SK-N-SH (cell line): Measurements from ENCODE around the gene PTPN4. TPM values are rescaled to one million over a fixed set of nuclear protein-coding genes. Genes with fewer than 3 reads are reported as not detected.

ENCODE experiments used
- CTCF ChIA-PET: fragments of 300-600, 350-600 bp; formaldehyde crosslinking; extraction: SDS; loops from one replicate; lab custom pipeline; 2021; lab: Yijun Ruan, JAX
- POLR2A ChIA-PET: fragments of 350-600 bp; sonication (Branson Sonifier 250); formaldehyde crosslinking; extraction: SDS; loops from one replicate; lab custom pipeline; 2020; ENCODE audit warnings: antibody characterized with exemption, inconsistent platforms; lab: Yijun Ruan, JAX
- DNase-seq: peaks from one replicate; pipeline ENCODE4 v3.0.0; 2012
- H2AFZ ChIP-seq: fragments of 200-600 bp; sonication (generic); 2 replicates; pipeline ENCODE4 v1.8.1; 2016; ENCODE audit warnings: antibody characterized with exemption, mild to moderate bottlenecking, low read depth
- H3F3A ChIP-seq: fragments of 200-600 bp; sonication (generic); replicated peaks from 2 replicates; pipeline ENCODE3; 2016; ENCODE audit warnings: antibody characterized with exemption, mild to moderate bottlenecking; ENCODE audit not compliant: insufficient read depth
- H3K27ac ChIP-seq, 2 experiments: fragments of 200-500 bp in 1 of 2; fragments of 200-600 bp in 1 of 2; sonication (Bioruptor generic) in 1 of 2; sonication (generic), shearing (Covaris generic) in 1 of 2; 2 replicates each; pipeline versions ENCODE4 v1.5.1 to v1.6.1; 2014 to 2016; ENCODE audit warnings: low read depth in 2 of 2, inconsistent platforms in 1 of 2, low read length in 1 of 2, mild to moderate bottlenecking in 1 of 2, mixed read lengths in 1 of 2
- H3K27me3 ChIP-seq: fragments of 200-600 bp; sonication (generic), shearing (Covaris generic); 2 replicates; pipeline ENCODE4 v1.6.1; 2016; ENCODE audit warnings: mixed run types; ENCODE audit not compliant: insufficient read depth
- H3K36me3 ChIP-seq, 2 experiments: fragments of 200-500 bp in 1 of 2; fragments of 200-600 bp in 1 of 2; sonication (Bioruptor generic) in 1 of 2; sonication (generic) in 1 of 2; replicated peaks in 1 of 2; 2 replicates each; pipeline versions ENCODE3 to v1.5.1; 2014 to 2016; ENCODE audit warnings: low read length in 1 of 2, mild to moderate bottlenecking in 1 of 2; ENCODE audit not compliant: insufficient read depth in 2 of 2, control insufficient read depth in 1 of 2
- H3K4me1 ChIP-seq, 2 experiments: fragments of 200-500 bp in 1 of 2; fragments of 200-600 bp in 1 of 2; sonication (Bioruptor generic) in 1 of 2; sonication (generic), shearing (Covaris generic) in 1 of 2; 2 replicates each; pipeline versions ENCODE4 v1.5.1 to v1.6.1; 2014 to 2016; ENCODE audit warnings: low read depth in 1 of 2, low read length in 1 of 2, mixed run types in 1 of 2; ENCODE audit not compliant: insufficient read depth in 2 of 2, control insufficient read depth in 1 of 2
- H3K4me2 ChIP-seq: fragments of 200-600 bp; sonication (generic), shearing (Covaris generic); 2 replicates; pipeline ENCODE4 v1.6.1; 2017; ENCODE audit warnings: mixed run types
- H3K4me3 ChIP-seq, 2 experiments: fragments of 200-500 bp in 1 of 2; fragments of 200-600 bp in 1 of 2; sonication (Bioruptor generic) in 1 of 2; sonication (generic), shearing (Covaris generic) in 1 of 2; 2 replicates each; pipeline versions ENCODE4 v1.5.1 to v1.8.1; 2014 to 2016; ENCODE audit warnings: low read depth in 2 of 2, inconsistent platforms in 1 of 2, low read length in 1 of 2, mild to moderate bottlenecking in 1 of 2, mixed read lengths in 1 of 2, moderate library complexity in 1 of 2
- H3K79me2 ChIP-seq: fragments of 200-600 bp; sonication (generic); 2 replicates; pipeline ENCODE4 v1.8.1; 2017; ENCODE audit warnings: mild to moderate bottlenecking; ENCODE audit not compliant: insufficient read depth
- H3K9ac ChIP-seq: fragments of 200-600 bp; sonication (generic); 2 replicates; pipeline ENCODE4 v1.6.1; 2017; ENCODE audit warnings: mixed run types
- H3K9me2 ChIP-seq: fragments of 200-600 bp; sonication (generic); 2 replicates; pipeline ENCODE4 v1.6.1; 2017; ENCODE audit warnings: mixed run types
- H3K9me3 ChIP-seq: fragments of 200-600 bp; sonication (generic); 2 replicates; pipeline ENCODE4 v1.6.1; 2017; ENCODE audit warnings: mixed run types, mild to moderate bottlenecking, moderate library complexity
- H4K20me1 ChIP-seq: fragments of 200-600 bp; sonication (generic); 2 replicates; pipeline ENCODE4 v1.6.1; 2017; ENCODE audit warnings: mild to moderate bottlenecking, mixed run types; ENCODE audit not compliant: insufficient read depth
- EZH2phosphoT487 ChIP-seq: fragments of 200-600 bp; sonication (generic); IDR thresholded peaks from 2 replicates; pipeline ENCODE4 v1.6.1; 2017; ENCODE audit warnings: low read depth, mixed run types, mild to moderate bottlenecking, antibody characterized with exemption, moderate library complexity, borderline replicate concordance
- FOSL2 ChIP-seq: IDR thresholded peaks from 2 replicates; pipeline ENCODE4 v1.4.0; 2012; ENCODE audit warnings: low read depth, mild to moderate bottlenecking, moderate library complexity, borderline replicate concordance
- IRF3 ChIP-seq: fragments of 150-350 bp; IDR thresholded peaks from 2 replicates; pipeline ENCODE4 v1.6.1; 2016; ENCODE audit warnings: mild to moderate bottlenecking, low read depth, low read length
- JUND ChIP-seq: IDR thresholded peaks from 2 replicates; pipeline ENCODE4 v1.4.0; 2012
- MEF2A ChIP-seq: IDR thresholded peaks from 2 replicates; pipeline ENCODE4 v1.4.0; 2012; ENCODE audit warnings: low read depth, borderline replicate concordance
- NFIC ChIP-seq: IDR thresholded peaks from 2 replicates; pipeline ENCODE4 v1.4.0; 2012; ENCODE audit warnings: borderline replicate concordance
- PBX3 ChIP-seq: IDR thresholded peaks from 2 replicates; pipeline ENCODE4; 2012
- POLR2AphosphoS5 ChIP-seq: IDR thresholded peaks from 2 replicates; pipeline ENCODE4 v1.6.1; 2012; ENCODE audit warnings: low read depth, low read length
- RFX5 ChIP-seq: IDR thresholded peaks from 2 replicates; pipeline ENCODE4 v1.6.1; 2012; ENCODE audit warnings: mild to moderate bottlenecking, improper control_type of control experiment, low read length
- SIN3A ChIP-seq: IDR thresholded peaks from 2 replicates; pipeline ENCODE4 v1.6.1; 2012; ENCODE audit warnings: low read depth, mild to moderate bottlenecking, low read length, moderate library complexity, borderline replicate concordance
- ZBTB33 ChIP-seq: IDR thresholded peaks from 2 replicates; pipeline ENCODE4 v1.4.0; 2012; ENCODE audit warnings: low read depth, borderline replicate concordance
- WGBS: methylation state at CpG from one replicate; pipeline ENCODE4 v1.1.6; 2017; ENCODE audit warnings: low lambda C conversion rate; 5-methylcytosine and 5-hydroxymethylcytosine counted together
- polyA plus RNA-seq, 3 experiments: library from polyadenylated mRNA; depleted of rRNA; stranded (reverse); fragments of >200 nt; gene quantifications; 2 replicates each; pipeline ENCODE4 v1.2.3, GENCODE V29; 2012
- TF ChIP-seq, protein P1 (sequence below): IDR thresholded peaks from 2 replicates; pipeline ENCODE4 v1.6.1; 2012; ENCODE audit warnings: mild to moderate bottlenecking, low read depth, low read length, moderate library complexity
- TF ChIP-seq, protein P2 (sequence below): IDR thresholded peaks from 2 replicates; pipeline ENCODE4 v1.4.0; 2012; ENCODE audit warnings: low read depth, borderline replicate concordance

Gene PTPN4
- polyA plus RNA-seq, 1 of the 3 experiments (the other 2 are of a cell fraction): 6.2 TPM

DNA sequence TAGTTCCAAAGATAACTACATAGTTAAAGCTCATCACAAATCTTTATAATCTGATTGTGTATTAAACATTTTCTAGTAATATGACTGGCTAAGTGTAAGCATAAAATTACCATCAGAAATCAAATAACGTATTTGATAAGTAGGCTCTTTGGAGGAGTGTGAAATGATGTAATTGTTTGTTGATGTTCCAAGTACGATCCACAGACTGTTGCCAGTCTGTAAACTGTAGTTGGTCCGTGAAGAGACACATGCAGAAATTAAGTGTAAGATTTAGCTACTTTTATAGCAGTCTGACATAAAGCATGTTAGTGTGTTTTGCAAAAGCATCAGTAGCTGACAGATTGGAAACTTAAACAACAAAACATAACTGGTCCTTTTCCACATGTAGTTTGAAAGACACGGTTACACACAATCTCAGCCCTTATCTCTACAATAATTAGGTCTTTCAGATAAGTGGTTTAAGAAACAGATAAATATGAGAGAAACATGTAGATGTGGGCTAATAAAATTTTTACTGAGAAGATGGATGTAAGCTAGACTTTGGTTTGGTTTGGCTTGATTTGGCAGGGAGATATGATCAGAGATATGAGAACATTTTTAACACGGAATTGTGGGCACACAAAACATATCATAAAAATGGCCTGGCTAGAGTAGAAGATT is 138.1 kb downstream of the PTPN4 start:
- CTCF ChIA-PET: interaction anchor here (1.3 kb wide), 1 partner anchor 194 kb away, joined by 4 read pairs; no protein-coding TSS in a partner anchor
- no peaks in the 10 kb centered on the region for H3K9me2 ChIP-seq
- POLR2A ChIA-PET: no interaction called here
- no peaks in the 10 kb centered on the region for H4K20me1 ChIP-seq
- peaks cover 29 to 36% of the 10 kb centered on the region in 2 experiments for H3K36me3 ChIP-seq
- WGBS: 82% methylated on average over 5 of the region's 5 CpGs
- H3K4me3 ChIP-seq: no peak overlapping the region
- no peaks in the 10 kb centered on the region for H3K9me3 ChIP-seq
- H3K4me1 ChIP-seq: no peaks in the 10 kb centered on the region; a peak in 1 of 4 replicates
- no peaks in the 10 kb centered on the region for H3F3A ChIP-seq
- H2AFZ ChIP-seq: no peak overlapping the region
- H3K9ac ChIP-seq: no peak overlapping the region
- no peak for DNase-seq
- no peaks in the 10 kb centered on the region for H3K79me2 ChIP-seq
- TF ChIP-seq JUND (no peak), IRF3 (no peak), POLR2AphosphoS5 (no peak), NFIC (no peak), MEF2A (no peak), RFX5 (no peak), FOSL2 (no peak), PBX3 (no peak), SIN3A (no peak), EZH2phosphoT487 (no peak), ZBTB33 (no peak)
- TF ChIP-seq, protein P1, sequence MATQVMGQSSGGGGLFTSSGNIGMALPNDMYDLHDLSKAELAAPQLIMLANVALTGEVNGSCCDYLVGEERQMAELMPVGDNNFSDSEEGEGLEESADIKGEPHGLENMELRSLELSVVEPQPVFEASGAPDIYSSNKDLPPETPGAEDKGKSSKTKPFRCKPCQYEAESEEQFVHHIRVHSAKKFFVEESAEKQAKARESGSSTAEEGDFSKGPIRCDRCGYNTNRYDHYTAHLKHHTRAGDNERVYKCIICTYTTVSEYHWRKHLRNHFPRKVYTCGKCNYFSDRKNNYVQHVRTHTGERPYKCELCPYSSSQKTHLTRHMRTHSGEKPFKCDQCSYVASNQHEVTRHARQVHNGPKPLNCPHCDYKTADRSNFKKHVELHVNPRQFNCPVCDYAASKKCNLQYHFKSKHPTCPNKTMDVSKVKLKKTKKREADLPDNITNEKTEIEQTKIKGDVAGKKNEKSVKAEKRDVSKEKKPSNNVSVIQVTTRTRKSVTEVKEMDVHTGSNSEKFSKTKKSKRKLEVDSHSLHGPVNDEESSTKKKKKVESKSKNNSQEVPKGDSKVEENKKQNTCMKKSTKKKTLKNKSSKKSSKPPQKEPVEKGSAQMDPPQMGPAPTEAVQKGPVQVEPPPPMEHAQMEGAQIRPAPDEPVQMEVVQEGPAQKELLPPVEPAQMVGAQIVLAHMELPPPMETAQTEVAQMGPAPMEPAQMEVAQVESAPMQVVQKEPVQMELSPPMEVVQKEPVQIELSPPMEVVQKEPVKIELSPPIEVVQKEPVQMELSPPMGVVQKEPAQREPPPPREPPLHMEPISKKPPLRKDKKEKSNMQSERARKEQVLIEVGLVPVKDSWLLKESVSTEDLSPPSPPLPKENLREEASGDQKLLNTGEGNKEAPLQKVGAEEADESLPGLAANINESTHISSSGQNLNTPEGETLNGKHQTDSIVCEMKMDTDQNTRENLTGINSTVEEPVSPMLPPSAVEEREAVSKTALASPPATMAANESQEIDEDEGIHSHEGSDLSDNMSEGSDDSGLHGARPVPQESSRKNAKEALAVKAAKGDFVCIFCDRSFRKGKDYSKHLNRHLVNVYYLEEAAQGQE: no peak
- TF ChIP-seq, protein P2, sequence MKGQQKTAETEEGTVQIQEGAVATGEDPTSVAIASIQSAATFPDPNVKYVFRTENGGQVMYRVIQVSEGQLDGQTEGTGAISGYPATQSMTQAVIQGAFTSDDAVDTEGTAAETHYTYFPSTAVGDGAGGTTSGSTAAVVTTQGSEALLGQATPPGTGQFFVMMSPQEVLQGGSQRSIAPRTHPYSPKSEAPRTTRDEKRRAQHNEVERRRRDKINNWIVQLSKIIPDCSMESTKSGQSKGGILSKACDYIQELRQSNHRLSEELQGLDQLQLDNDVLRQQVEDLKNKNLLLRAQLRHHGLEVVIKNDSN: no peak
- H3K27me3 ChIP-seq: no peaks in the 10 kb centered on the region
- no peak overlapping the region for H3K4me2 ChIP-seq
- H3K27ac ChIP-seq: no peak overlapping the region; a peak in 1 of 4 replicates
